ENCODE measurements around the gene OR52B6.

DNA sequence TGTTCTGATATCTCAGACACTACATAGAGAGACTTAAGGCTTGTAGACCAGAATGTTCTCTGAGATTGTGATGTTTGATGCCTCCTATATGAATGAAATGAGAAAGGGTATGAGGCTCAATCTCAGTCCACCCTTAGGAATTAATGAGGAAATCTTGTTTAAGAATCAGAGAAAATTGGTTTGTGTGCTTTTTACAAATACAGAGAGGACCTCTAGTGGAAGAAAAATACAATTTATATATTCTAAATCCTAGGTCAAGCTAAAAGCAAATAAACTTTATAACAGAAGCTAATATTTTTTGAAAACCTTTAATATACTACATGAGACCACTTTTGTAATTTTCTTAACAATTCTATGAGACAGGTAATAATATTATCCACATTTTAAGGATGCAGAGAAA, 27.3 kb upstream of the OR52B6 start:
- no peak for TF ChIP-seq REST (IDR thresholded peaks at IDR 0.05; ENCODE audit: low read depth)
- no peak for TF ChIP-seq RAD21 (IDR thresholded peaks at IDR 0.05; ENCODE audit: low read depth)
- no peak for TF ChIP-seq EP300 (IDR thresholded peaks at IDR 0.05; ENCODE audit: borderline replicate concordance)
- TF ChIP-seq CEBPB (IDR thresholded peaks at IDR 0.05), result no peak
- no peak for TF ChIP-seq FOXM1 (IDR thresholded peaks at IDR 0.05; ENCODE audit: borderline replicate concordance, low read depth)
- TF ChIP-seq TAF1 (IDR thresholded peaks at IDR 0.05; ENCODE audit: low read depth), result no peak
- TF ChIP-seq ZBTB7A (IDR thresholded peaks at IDR 0.05; ENCODE audit: low read depth), result no peak
- TF ChIP-seq MAX (IDR thresholded peaks at IDR 0.05), result no peak
- no peak for TF ChIP-seq EGR1 (IDR thresholded peaks at IDR 0.05)
- TF ChIP-seq YY1 (IDR thresholded peaks at IDR 0.05; ENCODE audit: low read depth), result no peak
- TF ChIP-seq CREB1 (IDR thresholded peaks at IDR 0.05; ENCODE audit: low read depth), result no peak
- TF ChIP-seq, protein P1, sequence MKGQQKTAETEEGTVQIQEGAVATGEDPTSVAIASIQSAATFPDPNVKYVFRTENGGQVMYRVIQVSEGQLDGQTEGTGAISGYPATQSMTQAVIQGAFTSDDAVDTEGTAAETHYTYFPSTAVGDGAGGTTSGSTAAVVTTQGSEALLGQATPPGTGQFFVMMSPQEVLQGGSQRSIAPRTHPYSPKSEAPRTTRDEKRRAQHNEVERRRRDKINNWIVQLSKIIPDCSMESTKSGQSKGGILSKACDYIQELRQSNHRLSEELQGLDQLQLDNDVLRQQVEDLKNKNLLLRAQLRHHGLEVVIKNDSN (IDR thresholded peaks at IDR 0.05), result no peak
